Naive B cell (primary cell): Measurements from ENCODE around the gene SEBOX. TPM values are rescaled to one million over a fixed set of nuclear protein-coding genes. Genes with fewer than 3 reads are reported as not detected.

Experiments
- polyA plus RNA-seq, 6 donors: library from polyadenylated mRNA; unstranded; fragments of 300-500 nt; fragmentation: Illumina TruSeq; gene quantifications; one replicate each; pipeline ENCODE4 v1.2.3, GENCODE V29; 2021; ENCODE audit warnings: low read depth in 6 of 6

The SEBOX gene
- polyA plus RNA-seq, 6 donors from 2014 or later, result not detected

Other genes with a start within 250 kb of the SEBOX start
- 1 to 10 TPM; 6.3 to 8.0 (median 6.9) TPM for gene TMEM97, start 46.0 kb downstream of the SEBOX start, polyA plus RNA-seq
- 10 to 100 TPM; 41.5 to 53.9 (median 49.3) TPM for gene IFT20, start 29.7 kb downstream of the SEBOX start, polyA plus RNA-seq
- gene TNFAIP1, start 29.4 kb downstream of the SEBOX start, polyA plus RNA-seq, result 10 to 100 TPM in 2 of 6 donors, 1 to 10 TPM in 4; 4.0 to 11.5 (median 9.4) TPM
- 100 to 1,000 TPM in 1 of 6 donors, 10 to 100 TPM in 5; 80.1 to 159 (median 84.3) TPM for gene POLDIP2, start 7.7 kb downstream of the SEBOX start, polyA plus RNA-seq
- gene VTN, start 5.1 kb upstream of the SEBOX start, polyA plus RNA-seq, result under 1 TPM in 1 of 6 donors, not detected in 5; 0.13 TPM
- gene SARM1, start 6.5 kb upstream of the SEBOX start, polyA plus RNA-seq, result 1 to 10 TPM; 4.3 to 8.1 (median 7.1) TPM
- gene SLC46A1, start 41.0 kb upstream of the SEBOX start, polyA plus RNA-seq, result 1 to 10 TPM in 1 of 6 donors, under 1 TPM in 3, not detected in 2; 0.53 to 3.6 (median 0.68) TPM
- gene SLC13A2, start 108.4 kb upstream of the SEBOX start, polyA plus RNA-seq, result not detected
- gene FOXN1, start 141.1 kb upstream of the SEBOX start, polyA plus RNA-seq, result not detected
- 10 to 100 TPM; 69.7 to 93.0 (median 75.3) TPM for gene UNC119, start 187.4 kb upstream of the SEBOX start, polyA plus RNA-seq
- 10 to 100 TPM; 31.3 to 61.7 (median 46.0) TPM for gene PIGS, start 206.3 kb upstream of the SEBOX start, polyA plus RNA-seq
- 10 to 100 TPM; 30.6 to 67.9 (median 48.3) TPM for gene ALDOC, start 211.7 kb upstream of the SEBOX start, polyA plus RNA-seq
- gene SPAG5, start 233.8 kb upstream of the SEBOX start, polyA plus RNA-seq, result 1 to 10 TPM in 1 of 6 donors, under 1 TPM in 4, not detected in 1; 0.26 to 1.1 (median 0.62) TPM
- gene RSKR, start 249.0 kb upstream of the SEBOX start, polyA plus RNA-seq, result under 1 TPM in 2 of 6 donors, not detected in 4; 0.09 to 0.20 TPM